ENCODE data around the gene EFCC1.

Gene EFCC1

GRCh38 chr3:129001101-129001805, at the start of gene EFCC1:
Gene EFCC1, plus strand, starts transcription at chr3:129001304. Its CDS starts 325 bp downstream, at chr3:129001629.
- DNase-seq (ENCODE audit: extremely low read depth in 1 of 2, low read depth in 1 of 2): no peak

- no peak for DNase-seq (ENCODE audit: extremely low read depth in 1 of 2, low read depth in 1 of 2)
Observed at GRCh38 chr3:128956440-128956839, 44.7 kb upstream of the EFCC1 start.

GRCh38 chr3:128965280-128965679, 35.8 kb upstream of the EFCC1 start:
- DNase-seq (ENCODE audit: extremely low read depth in 1 of 2, low read depth in 1 of 2): no peak

GRCh38 chr3:128965818-128966217, 35.3 kb upstream of the EFCC1 start:
- DNase-seq (ENCODE audit: extremely low read depth in 1 of 2, low read depth in 1 of 2): no peak

DNA sequence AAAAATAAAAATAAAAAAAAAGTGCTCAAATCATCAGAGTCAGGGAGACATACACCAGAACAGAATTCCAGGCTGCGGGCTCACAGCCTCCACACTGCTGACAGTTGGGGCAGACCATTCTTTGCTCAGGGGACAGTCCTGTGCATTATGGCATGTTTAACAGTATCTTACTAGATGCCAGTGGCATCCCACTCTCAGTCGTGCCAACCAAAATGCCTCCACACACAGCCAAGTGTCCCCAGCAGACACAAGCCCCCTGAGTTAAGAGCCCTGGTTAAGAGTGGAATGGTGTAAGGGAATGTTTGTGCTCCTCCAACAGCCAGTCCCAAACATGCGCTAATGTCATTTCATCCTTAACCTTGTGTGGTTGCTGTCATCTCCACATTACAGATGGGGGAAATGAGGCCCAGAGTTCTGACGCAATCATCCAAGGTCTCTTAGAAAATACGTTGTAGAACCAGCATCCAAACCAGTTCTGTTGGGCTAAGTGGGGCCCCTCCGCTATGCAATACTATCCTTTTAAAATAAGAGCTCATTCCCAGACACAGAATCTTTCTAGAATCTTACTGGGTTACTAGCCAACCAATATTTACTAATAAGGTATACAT, 33.3 kb upstream of the EFCC1 start:
- no peak for DNase-seq (ENCODE audit: extremely low read depth in 1 of 2, low read depth in 1 of 2)

DNA sequence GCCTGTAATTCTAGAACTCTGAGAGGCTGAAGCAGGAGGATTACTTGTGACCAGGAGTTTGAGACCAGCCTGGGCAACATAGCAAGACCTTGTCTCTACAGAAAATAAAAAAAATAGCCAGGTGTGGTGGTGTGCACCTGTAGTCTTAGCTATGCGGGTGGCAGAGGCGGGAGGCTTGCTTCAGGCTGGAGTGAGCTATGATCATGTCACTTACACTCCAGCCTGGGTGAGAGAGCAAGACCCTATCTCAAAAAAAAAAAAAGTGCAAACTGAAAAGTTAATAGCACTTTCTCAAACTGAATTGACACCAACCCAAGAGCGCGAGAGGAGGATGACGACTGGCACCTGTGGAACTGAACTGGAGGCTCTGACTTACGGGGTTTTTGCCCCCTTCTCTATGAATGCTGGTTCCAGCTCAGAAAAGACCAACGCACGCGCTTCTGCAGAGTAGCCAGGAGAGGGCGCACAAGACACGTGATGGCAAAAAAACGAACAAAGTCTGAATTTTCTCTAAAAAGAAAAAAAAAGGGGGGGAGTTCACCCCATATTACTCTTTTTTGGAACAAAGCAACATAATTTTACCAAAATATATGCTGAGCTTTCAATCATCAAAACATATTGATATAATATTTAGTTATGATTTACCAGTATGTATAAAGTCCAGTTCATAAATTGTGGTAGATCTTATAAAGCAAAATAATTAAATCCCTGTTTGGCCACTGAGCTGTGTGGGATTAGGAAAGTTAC, 30.9 kb upstream of the EFCC1 start:
- no peak for DNase-seq (ENCODE audit: extremely low read depth in 1 of 2, low read depth in 1 of 2)

GRCh38 chr3:128970740-128971047, 30.4 kb upstream of the EFCC1 start:
- no peak for DNase-seq (ENCODE audit: extremely low read depth in 1 of 2, low read depth in 1 of 2)

GRCh38 chr3:128971421-128972100, 29.5 kb upstream of the EFCC1 start:
- DNase-seq (ENCODE audit: extremely low read depth in 1 of 2, low read depth in 1 of 2): no peak

GRCh38 chr3:128973988-128974564, 27.0 kb upstream of the EFCC1 start:
- DNase-seq (ENCODE audit: extremely low read depth in 1 of 2, low read depth in 1 of 2): no peak

DNA sequence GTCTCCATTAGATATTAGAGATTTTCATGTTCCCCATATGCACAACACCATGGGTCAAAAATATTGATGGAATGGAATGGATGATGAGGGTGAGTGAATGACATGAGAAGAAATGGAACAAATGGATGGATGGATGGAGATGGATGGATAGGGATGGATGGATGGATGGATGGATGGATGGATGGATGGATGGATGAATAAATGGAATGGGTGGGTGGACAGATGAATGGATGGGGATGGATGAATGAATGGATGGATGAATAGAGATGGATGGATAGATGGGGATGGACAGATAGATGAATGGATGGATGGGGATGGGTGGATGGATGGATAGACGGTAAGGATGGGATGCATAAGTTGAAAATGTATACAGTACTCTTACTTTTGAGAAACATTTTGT, 25.8 kb upstream of the EFCC1 start:
- no peak for DNase-seq (ENCODE audit: extremely low read depth in 1 of 2, low read depth in 1 of 2)

DNA sequence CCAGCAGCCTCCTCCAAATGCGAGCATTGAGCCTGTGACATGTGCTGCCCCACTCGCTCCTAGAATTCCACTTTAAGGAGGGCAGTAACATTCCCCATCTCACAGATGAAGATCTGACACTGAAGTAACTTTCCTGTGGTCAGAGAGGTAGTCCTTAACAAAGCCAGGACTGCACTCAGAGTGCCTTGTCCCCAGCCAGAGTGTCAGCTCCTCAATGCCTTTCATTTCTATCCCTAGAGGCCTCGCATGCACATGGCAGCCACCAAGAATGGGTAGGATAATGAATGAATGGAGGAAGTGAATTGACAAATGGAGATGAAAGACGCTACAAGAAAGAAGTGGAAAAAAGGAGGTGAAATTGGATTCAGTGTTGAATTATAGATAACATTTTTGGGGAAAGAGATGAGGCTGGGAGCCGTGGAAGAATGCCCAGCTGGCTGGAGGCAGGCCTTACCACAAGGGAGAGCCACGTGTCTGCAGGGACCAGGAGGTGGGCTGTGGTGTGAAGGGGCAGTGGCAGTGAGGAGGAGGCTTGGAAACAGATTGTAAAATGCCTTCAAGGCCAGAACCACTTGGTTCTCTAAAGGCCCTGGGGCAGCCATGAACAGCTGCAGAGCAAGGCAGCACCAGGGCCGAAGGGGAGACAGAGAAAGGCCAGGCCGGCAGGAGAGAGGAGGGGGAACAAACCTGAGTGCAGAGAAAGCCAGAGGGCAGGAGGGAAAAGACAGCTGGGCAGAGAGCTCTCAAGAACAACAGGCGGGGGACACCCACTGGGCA, 17.6 kb upstream of the EFCC1 start:
- no peak for DNase-seq (ENCODE audit: extremely low read depth in 1 of 2, low read depth in 1 of 2)

GRCh38 chr3:128984596-128984995, 16.5 kb upstream of the EFCC1 start:
- DNase-seq (ENCODE audit: extremely low read depth in 1 of 2, low read depth in 1 of 2): no peak

- DNase-seq (ENCODE audit: extremely low read depth in 1 of 2, low read depth in 1 of 2): no peak
Observed at GRCh38 chr3:128987302-128988100, 13.6 kb upstream of the EFCC1 start.

DNA sequence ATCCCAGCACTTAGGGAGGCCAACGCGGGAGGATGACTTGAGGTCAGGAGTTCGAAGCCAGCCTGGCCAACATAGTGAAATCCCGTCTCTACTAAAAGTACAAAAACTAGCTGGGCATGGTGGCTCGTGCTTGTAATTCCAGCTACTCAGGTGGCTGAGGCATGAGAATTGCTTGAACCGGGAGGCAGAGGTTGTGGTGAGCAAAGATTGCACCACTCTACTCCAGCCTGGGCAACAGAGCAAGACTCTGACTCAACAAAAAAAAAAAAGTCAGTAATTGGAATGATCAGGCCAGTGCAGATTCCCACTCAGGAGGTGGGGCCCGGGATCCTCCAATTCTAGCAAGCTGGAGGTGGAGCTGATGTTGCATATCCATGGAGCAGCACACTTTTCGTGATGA, 12.8 kb upstream of the EFCC1 start:
- DNase-seq (ENCODE audit: extremely low read depth in 1 of 2, low read depth in 1 of 2): no peak

DNA sequence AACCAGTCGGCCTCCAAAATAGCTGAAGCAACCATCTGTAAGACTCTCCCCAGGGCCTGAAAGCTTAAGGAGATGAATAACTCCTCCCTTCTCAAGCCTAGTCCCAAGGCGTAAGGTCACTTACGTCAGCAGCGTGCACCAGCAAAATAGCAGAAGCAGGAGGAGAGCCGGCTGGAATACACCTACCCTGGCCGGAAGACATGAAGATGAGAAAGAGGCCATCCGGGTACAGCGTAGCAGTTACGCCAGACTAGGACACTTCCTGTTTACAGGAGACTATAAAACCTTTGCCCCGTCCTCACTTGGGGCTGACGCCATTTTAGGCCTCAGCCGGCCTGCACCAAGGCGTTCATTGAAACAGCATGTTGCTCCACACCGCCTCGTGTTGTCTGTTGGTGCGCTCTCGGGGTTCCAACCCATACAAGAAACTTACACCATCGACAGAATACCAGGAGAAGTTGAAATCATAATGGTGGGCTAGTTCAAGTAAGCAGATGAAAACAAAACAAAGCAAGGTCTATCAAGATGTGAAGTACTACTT, 9.7 kb upstream of the EFCC1 start:
- no peak for DNase-seq (ENCODE audit: extremely low read depth in 1 of 2, low read depth in 1 of 2)

- no peak for DNase-seq (ENCODE audit: extremely low read depth in 1 of 2, low read depth in 1 of 2)
Observed at GRCh38 chr3:128992926-128993460, 8.1 kb upstream of the EFCC1 start.

GRCh38 chr3:128993461-128994172, 7.5 kb upstream of the EFCC1 start, which contains the start of gene CFAP92:
Gene CFAP92, minus strand, starts transcription at chr3:128994076. Its CDS starts 772 bp downstream, at chr3:128993304.
- DNase-seq (ENCODE audit: extremely low read depth in 1 of 2, low read depth in 1 of 2): peak; percentile 70 to 78

DNA sequence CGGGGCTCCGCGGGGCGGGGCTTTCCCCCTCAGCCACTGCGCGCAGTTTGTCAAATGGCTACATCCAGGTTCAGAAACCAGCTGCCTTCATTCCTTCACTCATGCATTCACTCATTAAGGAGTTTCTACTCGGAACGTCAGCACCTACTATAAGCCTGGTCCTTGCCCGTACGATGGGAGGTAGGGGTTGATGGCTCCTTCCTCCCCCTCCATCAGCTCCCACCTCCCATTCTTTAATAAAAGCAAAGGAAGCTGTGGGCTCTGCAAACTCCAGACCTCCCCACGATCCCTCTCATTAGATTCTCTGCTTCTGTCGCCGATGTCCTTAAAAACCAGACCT, 7.0 kb upstream of the EFCC1 start:
- no peak for DNase-seq (ENCODE audit: extremely low read depth in 1 of 2, low read depth in 1 of 2)
